AML-193 (cell line): ENCODE measurements around the gene ATF7.

Experiments
- DNase-seq, 2 experiments: peaks; one replicate each; lab custom pipeline; 2025; lab: John Stamatoyannopoulos, UW

Gene ATF7

DNA sequence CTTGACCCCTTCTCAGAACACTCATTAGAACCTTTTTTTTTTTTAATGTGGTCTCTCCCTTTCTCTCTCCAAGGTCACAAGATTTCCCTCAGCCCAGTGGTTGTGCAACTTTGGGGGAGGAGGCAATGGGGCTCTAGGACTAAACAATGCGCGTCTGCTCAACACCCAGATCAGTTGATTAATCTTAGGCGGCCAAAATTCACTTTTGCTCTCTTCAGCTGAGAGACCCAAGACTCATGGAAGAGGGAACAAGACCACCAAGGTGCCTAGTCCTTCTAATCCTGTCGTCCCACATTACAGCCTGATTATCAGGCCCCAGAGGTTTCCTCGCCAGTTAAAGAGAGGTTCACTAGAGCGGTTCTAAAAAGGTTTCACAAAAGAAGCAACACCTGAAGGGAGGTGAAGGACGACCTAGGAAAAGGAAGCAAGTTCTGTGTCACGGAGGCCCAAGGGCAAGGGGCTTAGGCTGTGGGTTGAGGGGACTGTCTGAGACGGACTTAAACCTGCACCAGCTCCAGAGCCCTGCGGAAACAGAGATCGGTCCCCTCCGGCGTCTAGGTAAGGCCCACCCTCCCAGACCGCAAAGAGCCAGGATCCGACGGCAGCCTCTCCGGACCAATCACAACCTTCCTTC is 125.9 kb downstream of the ATF7 start:
- DNase-seq: peak; percentile 51 to 53

DNA sequence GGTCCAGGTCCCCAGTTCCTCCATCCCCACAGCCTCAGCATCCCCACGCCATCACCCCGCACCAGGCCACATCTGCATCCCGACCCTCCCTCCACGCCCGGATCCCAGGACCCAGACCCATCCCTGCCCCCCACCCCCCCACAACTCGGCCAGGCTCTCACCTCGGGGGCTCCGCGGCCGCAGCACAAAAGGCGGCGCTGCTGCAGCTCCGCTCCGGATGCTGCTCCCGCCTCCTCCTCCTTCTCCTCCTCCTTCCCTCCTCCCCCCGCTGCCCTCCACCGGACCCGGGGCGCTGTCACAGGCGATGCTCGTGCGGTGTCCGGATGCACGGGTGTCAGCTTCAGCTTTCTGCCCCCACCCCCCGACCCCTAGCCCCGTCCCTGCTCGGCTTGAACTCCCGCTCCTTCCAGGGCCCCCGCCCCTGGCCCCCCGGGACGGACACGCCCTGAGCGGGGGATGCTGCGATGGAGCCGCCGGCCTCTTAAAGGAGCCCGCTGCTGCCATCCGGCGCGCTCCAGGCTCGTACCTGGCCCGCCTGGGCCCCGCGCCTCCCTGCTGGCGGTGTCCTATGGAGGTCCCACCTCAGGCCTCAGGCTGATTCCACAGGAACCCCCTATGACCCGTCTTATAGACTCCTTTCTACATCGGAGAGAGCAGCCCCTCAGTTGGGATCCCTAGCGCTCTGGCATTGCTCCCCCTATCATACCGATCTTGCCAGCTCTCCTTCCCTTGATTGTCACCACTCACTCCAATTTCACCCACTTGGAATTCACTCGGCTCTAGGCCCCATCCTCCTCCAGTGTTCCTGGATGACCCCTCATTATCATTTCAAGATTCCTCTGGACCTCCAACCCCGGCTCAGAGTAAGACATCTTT is 126.7 kb downstream of the ATF7 start, which contains the start of gene MAP3K12:
Gene MAP3K12 (minus strand): TSS at position 193 of the 876 bp plus-strand sequence. CDS start 12,067 bp downstream, outside the sequence.
- peak in 1 of 2 experiments; percentile 21 for DNase-seq

DNA sequence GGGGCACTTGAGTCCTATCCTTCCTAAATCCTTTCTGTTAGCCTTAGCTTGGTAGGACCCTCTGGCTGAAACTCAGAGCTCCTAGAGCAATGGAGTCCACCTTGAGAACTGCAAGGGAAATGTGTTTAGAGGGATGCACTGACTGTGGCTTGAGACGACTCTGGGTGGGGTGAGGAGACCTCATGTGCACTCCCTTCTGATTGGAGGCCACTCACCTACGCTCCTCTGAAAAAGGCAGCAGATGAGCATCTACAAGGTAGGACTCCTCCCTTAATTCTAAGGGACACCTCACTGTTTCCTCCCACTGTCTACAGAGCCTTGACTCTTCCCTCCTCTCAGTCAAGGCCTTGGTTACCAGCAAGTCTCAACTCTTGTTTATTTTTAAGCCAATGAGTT is 127.9 kb downstream of the ATF7 start:
- DNase-seq: no peak

DNA sequence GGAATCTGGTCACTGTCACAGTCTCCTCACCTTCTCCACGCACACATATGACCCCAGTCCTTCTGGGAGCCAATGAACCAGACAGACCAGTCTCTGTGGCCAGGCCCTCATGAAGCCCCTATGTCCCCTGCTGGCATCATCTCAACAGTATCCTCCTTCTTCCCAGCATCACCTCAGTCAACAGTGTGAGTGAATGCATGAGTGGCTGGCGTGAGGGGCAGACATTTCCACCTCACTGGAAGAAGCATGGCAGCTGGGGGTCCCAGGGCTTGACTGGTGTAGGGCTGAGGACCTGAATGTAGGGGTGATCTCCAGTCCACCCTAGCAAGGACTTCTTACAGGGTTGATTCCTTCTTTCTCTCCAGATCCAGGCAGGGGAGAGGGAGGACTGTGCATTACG is 128.7 kb downstream of the ATF7 start:
- DNase-seq: no peak

DNA sequence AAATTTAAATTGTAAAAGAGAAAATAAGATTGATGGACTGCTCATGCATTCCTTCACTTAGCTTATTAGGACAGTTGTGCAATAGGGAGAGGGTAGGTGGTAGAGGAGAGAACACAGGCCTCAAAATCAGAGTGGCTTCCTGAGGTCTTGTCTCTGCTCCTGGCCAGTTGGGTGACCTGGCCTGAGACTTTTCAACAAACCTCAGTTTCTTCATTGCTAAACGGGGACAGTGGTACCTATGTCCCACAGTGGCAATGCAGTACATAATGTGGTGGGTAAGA is 129.5 kb downstream of the ATF7 start:
- no peak for DNase-seq

DNA sequence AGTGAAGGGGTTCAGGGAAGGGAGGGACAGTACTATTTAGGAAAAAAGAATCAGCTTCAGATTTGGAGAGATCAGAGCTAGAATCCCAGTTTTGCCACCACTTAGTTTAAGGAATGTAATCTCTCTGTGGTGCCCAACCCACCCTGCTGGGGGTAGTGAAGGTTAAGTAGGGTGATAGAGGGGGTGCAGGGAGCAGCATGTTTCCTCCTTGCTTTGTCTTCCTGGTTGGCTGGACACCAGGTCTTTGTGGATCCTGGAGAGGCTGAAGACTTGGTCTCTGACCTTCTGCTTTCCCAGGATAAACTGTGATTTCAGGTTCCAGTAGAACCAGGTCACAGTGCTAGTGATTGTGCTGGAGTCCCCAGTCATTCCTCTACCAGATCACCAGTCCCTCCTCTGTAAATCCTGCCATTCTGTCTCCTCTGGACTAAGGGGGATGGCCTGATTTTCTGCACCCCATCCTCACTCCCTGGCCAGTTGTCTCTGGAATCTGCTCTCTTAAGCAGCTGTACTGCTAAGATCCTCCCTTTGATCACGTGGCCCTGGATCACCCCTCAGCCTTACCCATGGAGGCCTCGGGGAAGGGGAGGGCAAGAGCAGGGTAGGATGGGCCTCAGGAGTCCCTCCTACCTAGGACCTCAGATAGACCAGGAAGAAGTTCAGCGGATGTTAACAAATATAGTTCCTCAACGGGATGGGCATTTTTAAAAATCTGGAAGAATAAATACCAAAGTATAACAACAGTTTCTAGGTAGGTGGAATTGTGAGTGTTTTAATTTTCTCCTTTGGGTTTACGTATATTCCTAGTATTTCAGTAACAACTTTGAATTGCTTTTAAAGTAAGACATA is 130.1 kb downstream of the ATF7 start:
- DNase-seq: no peak

DNA sequence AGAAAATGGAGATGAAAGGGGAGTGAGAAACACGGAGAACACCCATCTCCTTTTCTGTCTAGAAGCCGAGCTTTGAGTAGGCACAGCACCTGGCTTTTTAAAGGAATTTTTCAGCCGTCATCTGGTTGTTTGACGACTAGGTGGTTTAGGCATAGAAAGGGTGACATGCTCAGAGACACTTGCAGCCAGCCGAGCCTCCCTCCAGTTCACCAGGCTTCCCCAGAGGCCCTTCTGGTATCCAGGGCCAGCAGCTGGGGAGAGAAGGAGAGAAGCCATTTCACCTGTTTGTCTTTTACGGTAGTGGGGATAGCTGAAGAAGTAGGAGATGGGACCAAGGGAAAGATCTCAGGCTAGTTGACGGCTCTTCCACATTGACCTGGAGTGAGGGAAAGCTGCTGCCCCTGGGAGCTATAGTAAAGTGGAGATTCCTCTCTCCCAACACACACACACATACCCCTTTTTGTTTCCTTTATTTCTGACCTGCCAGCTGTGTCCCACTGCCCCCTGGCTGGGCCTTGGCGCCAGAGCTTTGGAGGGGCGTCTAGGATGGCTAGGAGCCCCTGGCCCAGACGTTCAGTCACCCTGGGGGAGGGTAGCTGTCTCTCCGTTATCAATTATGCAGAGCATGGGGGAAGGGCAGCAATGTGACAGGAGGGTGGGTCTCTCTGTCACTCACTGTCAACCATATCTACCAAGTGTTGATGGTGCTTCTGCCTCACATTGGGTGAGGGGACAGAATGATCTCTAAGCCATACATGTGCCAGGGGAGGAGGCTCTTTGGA is 132.4 kb downstream of the ATF7 start:
- DNase-seq: no peak

DNA sequence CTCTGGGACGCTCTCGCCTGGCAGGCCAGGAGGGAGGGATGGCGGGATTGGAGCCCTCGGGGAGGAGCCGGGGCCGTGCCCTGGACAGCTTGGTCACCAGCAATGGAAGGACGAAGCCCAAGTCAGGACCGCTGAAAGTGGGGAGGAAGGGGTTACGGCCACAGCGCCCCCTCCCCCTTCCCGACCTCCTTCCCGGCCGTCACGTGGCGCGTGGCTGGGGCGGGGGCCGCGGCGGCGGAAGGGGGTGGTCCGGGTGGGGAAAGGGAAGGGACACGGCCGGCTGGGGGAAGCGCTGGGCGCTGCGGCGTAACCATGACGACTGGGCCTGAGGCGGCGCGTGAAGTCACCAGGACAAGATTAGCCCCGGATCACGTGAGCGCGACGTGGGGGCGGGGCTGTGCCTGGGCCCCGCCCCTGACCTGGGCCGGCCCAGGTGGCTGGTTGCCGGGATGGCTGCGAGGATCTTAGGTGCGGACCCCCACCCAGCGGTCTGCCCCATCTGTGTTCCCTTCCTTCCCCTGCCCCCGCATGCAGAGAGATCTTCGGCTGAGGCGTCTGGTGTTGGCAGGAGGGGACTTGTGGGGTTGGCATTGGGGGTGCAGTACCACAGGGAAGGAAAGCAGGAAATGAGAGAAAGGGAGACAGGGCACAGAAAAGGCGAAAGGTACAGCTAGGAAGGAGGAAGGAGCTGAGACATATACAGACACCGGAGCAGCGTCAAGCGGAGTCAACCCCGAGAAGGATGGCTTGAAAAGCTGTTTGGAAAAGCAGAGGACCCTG is 133.2 kb downstream of the ATF7 start:
- DNase-seq: peak; percentile 70 to 73

DNA sequence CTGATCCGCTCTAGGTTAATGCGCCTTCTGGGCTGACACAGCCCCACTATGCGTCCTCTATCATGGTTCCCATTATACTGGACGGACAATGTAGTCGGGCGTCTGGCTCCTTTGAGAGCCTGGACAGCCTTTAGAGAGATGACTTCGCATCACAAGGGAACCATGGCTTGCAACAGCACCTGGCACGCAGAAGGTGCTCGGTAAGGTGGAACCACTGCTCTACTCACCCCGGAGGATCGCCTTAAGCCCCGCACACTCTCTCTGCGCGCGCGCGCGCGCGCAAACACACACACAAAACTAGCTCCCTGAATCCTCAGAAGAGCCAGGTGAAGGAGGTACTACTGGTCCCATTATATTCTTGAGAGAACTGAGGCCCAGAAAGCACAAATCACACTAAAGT is 134.0 kb downstream of the ATF7 start:
- DNase-seq: no peak

DNA sequence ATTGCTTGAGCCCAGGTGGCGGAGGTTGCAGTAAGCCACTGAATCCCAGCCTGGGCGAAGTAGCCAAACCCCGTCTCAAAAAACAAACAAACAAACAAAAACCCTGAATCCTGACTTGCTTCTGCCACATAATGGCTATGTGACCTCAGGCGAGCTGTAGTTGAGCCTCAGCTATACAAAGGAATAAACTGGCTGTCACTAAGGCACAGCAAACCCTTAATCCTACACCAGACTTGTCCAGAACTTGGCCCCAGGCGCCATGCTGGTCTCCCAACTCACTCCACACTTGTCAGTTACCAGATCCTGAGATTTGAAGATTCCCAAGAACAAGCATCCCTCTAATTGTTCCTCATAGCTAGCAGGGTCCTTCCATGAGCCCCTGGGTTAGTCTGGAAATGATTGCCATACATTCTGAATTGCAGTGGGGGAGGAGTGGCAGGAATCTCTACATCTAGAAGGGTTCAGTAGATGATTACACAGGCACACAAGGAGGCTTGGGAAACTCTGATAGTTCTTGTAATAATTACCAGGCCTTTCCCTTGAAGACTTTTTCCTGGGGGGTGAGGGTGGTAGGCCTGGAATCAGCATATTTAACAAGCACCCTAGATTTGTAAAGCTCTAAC is 136.8 kb downstream of the ATF7 start:
- no peak for DNase-seq

DNA sequence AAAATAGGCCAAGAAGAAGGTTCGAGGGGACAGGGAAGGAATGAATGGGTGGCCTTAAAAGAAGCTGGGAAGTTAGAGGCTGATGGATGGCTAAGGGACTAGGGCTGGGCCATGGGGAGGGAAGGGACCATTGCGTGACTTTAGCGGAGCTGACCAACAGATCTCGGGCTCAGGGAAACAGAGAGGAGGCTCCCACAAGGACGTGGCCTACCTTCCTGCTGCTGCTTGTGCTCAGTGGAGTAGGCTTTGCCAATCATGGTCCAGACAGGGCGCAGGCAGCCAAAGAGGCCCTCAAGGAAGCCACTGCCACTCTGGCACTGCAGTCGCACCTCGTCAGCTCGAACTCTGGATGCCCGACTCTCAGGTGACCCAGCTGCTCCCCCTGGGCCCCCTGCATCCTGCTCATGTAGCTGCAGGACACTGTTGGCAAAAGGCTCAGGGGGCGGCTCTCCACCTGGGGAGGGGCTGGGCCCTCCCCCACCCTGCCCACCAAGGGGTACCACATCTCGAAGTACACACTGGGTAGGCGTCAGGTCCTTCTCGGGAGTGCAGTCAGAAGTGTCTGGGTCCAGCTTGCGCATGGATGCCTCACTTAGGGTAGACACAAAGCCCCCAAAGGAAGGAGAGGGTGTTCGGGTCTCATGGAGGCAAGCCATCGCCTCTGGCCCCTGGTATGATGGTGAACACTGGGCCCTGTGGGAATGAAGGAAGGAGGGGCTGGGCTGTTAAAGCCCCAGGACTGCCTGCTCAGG is 139.3 kb downstream of the ATF7 start:
- no peak for DNase-seq

DNA sequence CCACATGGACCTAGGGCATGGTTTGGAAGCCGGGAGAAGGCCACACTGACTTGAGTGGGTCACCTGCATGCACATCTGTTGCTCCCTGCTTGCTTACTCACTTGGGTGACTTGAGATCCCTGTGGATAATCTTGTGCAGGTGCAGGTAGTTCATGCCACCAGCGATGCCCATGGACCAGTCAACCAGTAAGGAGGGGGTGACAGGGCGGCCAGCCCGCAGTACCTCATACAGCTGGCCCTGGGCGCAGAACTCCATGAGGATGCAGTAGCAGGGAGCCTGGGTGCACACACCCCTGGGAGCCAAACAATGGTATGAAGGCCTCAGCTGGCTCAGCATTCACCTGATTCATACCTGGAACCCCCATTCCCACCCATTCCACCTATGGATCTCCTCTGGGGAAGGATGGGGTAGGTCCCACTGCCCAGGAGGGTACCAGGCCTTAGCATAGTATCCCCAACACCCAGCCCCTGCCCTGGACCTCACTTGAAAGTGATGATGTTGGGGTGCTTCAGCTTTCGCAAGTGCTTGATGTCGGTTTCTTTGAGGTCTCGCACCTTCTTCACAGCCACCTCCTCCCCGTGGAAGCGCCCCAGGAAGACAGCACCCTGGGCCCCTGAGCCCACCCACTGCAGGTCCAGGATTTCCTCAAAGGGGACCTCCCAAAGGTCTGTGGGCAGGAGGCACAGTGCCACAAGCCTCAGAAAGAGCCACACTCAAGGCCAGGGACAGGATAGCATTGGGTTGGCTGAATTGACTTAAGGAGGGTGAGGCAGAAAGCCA is 140.0 kb downstream of the ATF7 start:
- DNase-seq: no peak

DNA sequence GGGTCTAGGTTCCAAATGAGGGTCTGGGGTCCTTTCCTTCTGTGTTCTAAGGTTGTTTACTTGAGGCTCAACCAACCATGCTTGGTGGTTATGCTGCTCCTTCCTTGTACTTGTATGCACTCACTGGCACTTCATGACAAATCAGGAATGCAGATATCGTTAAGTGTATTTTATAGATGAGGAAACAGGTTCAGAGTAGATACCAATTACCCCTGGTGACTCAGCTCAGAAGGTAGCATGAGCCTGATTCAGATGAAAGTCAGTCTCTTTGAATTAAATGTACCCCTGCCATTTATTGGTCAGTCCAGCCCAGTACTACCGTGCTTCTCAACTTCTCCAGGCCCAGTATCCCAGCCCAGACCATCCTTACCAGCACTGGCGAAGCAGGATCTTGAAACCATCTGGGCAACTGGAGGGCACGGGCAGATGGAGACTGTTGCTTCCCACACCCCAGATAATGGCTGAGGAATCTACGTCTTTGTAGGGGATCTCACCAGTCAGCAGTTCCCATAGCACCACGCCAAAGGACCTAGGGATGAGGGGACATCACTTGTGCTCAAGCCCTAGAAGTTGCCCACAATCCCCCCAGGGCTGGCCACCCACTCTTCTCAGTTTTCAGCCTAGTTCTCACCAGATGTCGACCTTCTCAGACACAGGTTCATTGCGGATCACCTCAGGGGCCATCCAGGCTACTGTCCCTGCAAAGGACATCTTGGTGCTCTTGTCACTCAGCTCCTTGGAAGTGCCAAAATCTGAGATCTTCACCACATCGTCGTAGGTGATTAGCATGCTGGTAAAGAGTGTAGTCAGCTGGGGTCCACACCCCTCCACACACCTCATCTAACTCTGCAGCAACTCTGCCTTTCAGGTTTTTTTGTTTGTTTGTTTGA is 141.3 kb downstream of the ATF7 start:
- DNase-seq: no peak

DNA sequence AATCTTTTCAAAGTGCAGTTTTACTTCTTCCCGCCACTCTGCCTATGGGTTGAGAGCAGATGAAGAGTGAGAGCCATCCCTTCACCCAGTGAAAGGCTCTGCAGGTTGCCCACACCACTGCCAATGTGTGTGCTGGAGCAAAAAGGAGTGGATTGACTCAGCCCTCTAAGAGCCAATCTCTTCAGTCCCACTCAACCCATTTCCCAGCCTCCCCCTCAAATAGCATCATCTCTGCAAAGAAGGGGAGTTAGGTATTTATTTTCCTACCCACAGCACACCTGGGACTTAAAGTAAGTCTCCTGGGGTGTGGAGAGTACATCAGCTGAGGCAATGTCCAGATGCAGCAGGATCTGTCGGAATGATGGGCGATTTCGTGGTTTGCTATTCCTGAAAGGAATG is 142.2 kb downstream of the ATF7 start:
- DNase-seq: no peak

DNA sequence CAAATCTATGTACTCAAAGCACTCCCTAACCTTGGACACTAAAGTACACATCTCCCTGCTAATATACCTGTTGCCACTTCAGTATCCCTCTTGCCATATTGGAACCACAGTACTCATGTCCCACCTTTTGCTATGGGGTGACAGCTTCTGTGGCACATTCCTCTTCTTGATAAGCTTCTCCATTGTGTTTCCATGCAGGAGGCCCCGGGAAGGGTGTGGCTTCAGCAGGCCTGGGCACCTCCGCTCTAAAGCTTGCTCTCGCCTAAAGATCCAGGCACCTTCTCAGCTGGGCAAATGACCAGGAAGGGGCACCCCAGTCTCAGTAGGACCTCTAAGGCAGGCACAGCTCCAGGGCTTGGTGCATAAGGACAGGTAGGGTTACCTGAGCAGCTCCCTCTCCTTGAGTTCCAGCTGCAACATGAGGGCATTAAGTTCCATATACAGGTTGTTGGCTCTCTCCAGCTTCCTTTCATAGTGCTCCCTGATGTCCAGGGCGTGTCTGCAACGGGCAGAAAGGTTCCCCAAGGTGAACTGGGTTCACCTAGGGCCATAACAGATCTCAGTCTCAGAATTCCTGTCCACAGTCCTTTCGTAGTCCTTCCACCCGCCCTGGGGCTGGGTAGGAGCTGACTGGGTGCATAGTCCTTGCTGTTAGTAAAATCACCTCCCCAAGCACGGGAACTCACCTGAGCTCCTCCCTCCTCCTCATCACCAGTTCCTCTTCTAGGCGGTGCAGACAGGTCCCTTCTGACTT is 142.8 kb downstream of the ATF7 start:
- no peak for DNase-seq

DNA sequence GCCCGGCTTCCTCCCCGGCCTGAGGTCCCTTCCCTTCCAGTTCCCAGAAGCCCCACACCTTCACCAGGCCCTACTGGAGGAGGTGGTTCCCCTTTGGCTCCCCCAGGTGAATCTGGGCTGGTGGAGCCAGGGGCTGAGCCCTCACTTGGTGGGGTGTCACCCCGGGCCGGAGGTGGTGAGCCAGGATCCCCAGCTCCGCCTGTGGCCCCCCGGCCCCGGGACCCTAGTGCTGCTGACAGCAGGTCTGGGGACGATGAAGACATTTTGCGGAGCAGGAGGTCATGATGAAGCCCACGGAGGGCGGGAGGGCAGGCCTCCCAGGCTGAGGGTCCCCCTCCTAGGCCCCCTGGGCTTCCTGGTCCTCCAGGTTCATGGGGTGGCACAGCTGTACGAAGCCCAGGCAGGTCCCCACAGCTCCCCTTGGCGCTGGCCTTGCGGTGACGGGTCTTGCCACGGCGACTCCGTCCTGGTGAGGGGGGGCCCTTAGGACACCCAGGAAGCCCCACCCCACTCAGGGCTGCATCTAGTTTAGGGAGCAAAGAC is 143.5 kb downstream of the ATF7 start:
- DNase-seq: no peak

DNA sequence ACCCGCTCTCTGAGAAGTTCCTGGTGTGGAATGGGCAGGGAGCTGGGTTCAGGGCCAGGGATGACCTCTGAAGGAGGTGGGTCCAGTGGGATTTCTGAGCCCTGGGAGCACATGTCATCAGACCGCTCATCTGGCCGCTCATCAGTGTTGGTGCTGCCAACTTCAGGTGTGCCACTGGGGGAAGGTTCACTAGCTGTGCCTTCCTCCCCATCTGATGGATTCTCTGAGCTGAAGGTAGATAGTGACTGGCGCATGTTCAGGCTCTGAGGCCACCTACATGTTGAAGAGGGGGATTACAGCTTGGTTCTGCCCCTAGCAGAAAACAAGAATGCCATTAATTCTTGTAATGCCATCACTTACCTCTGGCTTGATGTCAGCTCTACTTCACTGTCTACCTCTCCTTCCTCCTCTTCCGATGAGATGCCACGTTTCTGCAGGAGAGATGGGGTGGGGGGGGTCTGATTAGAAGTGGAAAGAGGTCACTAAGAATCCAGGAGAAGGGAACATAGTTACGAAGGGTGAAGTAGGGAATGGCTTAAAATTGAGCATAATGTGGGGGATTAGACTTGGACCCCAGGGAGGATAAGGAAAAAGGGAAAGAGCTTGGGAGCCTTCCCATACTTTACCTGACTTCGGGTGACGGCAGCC is 144.1 kb downstream of the ATF7 start:
- DNase-seq: no peak
